Measurements from ENCODE around the gene CCDC85A. TPM values are rescaled to one million over a fixed set of nuclear protein-coding genes. Genes with fewer than 3 reads are reported as not detected.

Gene CCDC85A
- total RNA-seq, 1 experiment from 2014 or later: 0.10 TPM

DNA sequence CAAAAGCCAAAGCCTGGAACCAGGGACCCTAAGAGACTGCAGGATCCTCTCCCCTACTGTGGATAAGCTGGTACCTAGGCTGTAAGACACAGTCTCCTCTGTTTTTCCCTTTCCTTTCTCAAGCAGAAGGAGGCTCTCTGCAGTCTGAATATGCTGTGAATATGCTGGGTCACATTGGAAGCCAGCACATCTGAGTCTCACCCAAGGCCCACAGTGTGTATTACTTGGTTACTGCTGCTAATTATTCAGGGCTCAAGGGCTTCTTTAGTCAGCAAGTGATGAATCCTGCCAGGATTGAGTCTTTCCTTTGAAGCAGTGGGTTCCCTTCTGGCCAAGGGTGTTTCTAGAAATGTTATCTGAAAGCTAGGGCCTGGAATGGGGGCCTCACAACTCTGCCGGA is 60.7 kb downstream of the CCDC85A start (continued):
- TF ChIP-seq, protein P1, sequence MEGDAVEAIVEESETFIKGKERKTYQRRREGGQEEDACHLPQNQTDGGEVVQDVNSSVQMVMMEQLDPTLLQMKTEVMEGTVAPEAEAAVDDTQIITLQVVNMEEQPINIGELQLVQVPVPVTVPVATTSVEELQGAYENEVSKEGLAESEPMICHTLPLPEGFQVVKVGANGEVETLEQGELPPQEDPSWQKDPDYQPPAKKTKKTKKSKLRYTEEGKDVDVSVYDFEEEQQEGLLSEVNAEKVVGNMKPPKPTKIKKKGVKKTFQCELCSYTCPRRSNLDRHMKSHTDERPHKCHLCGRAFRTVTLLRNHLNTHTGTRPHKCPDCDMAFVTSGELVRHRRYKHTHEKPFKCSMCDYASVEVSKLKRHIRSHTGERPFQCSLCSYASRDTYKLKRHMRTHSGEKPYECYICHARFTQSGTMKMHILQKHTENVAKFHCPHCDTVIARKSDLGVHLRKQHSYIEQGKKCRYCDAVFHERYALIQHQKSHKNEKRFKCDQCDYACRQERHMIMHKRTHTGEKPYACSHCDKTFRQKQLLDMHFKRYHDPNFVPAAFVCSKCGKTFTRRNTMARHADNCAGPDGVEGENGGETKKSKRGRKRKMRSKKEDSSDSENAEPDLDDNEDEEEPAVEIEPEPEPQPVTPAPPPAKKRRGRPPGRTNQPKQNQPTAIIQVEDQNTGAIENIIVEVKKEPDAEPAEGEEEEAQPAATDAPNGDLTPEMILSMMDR (IDR thresholded peaks at IDR 0.05 in 2 of 3, conservative IDR thresholded peaks at IDR 0.05 in 1 of 3; ENCODE audit: borderline replicate concordance in 1 of 3, insufficient read depth in 1 of 3, low read depth in 2 of 3, low read length in 2 of 3): no peak
- TF ChIP-seq SP1 (IDR thresholded peaks at IDR 0.05; ENCODE audit: low read depth) (no peak), EZH2phosphoT487 (IDR thresholded peaks at IDR 0.05; ENCODE audit: borderline replicate concordance) (no peak), FOSL1 (IDR thresholded peaks at IDR 0.05; ENCODE audit: low read depth) (no peak)

DNA sequence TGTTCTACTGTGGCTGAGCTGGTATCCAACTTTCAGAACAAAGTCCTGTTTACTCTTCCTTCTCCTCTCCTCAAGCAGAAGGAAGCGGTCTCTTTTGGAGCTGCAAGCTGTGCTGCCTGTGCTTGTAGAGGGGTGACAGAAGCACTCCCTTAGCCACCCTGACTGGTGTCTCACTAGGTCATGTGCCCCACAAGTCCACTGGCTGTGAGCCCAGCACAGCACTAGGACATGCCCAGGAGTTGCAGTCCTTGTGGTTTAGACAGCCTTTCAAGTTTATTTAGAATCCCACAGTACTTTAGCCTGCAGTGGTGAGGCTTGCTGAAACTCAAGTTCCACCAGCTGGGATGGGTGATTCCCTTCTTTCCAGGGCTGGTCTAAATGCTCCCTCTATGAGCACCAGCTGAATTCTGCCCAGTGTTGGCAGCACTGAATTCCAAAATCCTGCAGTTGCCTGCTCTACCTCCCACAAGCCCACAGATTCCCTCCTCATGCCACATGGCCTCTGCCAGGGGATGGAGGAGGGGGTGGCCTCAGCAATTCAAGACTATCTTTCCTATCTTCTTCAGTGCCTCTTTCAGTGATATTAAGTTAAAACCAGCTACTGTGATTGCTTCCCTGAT is 61.2 kb downstream of the CCDC85A start:
- no peak overlapping the region for H3K27ac ChIP-seq (ENCODE audit: low read depth, low read length)
- ChIA-PET POLR2A (no interaction called here), CTCF (no interaction called here), RAD21 (ENCODE audit: low non-redundant PET in 1 of 2, low total read pairs in 2 of 2, uncharacterized antibody in 2 of 2, unreplicated experiment in 2 of 2) (no interaction called here)
- no peaks in the 10 kb centered on the region for H3K79me2 ChIP-seq (ENCODE audit: insufficient read depth, low read length)
- no peak overlapping the region for H3K4me3 ChIP-seq (replicated peaks in 1 of 2; ENCODE audit: low read depth in 1 of 2, low read length in 2 of 2)
- no peaks in the 10 kb centered on the region for H3K9me2 ChIP-seq (ENCODE audit: insufficient read depth)
- no peaks in the 10 kb centered on the region for H3K36me3 ChIP-seq (ENCODE audit: control insufficient read depth in 1 of 2, insufficient read depth in 2 of 2, low read length in 2 of 2)
- no peaks in the 10 kb centered on the region for H3K4me1 ChIP-seq (ENCODE audit: control insufficient read depth in 1 of 2, insufficient read depth in 2 of 2, low read length in 2 of 2)
- no peak for DNase-seq (ENCODE audit: low read depth, low spot score)
- H3K27me3 ChIP-seq (ENCODE audit: insufficient read depth, low read length): no peaks in the 10 kb centered on the region
- no peak overlapping the region for H3K4me2 ChIP-seq (ENCODE audit: low read length)
- H4K20me1 ChIP-seq (ENCODE audit: insufficient read depth): no peaks in the 10 kb centered on the region
- H3K9me3 ChIP-seq (ENCODE audit: control insufficient read depth in 1 of 2, insufficient read depth in 1 of 2, low read depth in 1 of 2, low read length in 2 of 2): no peaks in the 10 kb centered on the region
- no peak overlapping the region for H2AFZ ChIP-seq (ENCODE audit: low read depth, low read length, poor library complexity, severe bottlenecking)
- no peak for ATAC-seq
- no TSS peak for BruUV-seq (replicated peaks)
- H3K9ac ChIP-seq (ENCODE audit: low read length): no peak overlapping the region
- intact Hi-C loops (cut with micrococcal nuclease): no loop called here
- TF ChIP-seq RAD21 (IDR thresholded peaks at IDR 0.05; ENCODE audit: low read depth) (no peak), JUND (IDR thresholded peaks at IDR 0.05) (no peak), ZFX (IDR thresholded peaks at IDR 0.05) (no peak), SP1 (IDR thresholded peaks at IDR 0.05; ENCODE audit: low read depth) (no peak), POLR2AphosphoS5 (IDR thresholded peaks at IDR 0.05; ENCODE audit: low read depth, low read length) (no peak), FOSL1 (IDR thresholded peaks at IDR 0.05; ENCODE audit: low read depth) (no peak), CBX3 (IDR thresholded peaks at IDR 0.05; ENCODE audit: low read depth) (no peak), SRF (IDR thresholded peaks at IDR 0.05; ENCODE audit: low read depth) (no peak), POLR2A (IDR thresholded peaks at IDR 0.05; ENCODE audit: borderline replicate concordance, extremely low read depth, insufficient read depth, insufficient read length) (no peak), EGR1 (IDR thresholded peaks at IDR 0.05; ENCODE audit: low read depth) (no peak)
- TF ChIP-seq, protein P2, sequence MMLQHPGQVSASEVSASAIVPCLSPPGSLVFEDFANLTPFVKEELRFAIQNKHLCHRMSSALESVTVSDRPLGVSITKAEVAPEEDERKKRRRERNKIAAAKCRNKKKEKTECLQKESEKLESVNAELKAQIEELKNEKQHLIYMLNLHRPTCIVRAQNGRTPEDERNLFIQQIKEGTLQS (IDR thresholded peaks at IDR 0.05): no peak
- TF ChIP-seq, protein P3, sequence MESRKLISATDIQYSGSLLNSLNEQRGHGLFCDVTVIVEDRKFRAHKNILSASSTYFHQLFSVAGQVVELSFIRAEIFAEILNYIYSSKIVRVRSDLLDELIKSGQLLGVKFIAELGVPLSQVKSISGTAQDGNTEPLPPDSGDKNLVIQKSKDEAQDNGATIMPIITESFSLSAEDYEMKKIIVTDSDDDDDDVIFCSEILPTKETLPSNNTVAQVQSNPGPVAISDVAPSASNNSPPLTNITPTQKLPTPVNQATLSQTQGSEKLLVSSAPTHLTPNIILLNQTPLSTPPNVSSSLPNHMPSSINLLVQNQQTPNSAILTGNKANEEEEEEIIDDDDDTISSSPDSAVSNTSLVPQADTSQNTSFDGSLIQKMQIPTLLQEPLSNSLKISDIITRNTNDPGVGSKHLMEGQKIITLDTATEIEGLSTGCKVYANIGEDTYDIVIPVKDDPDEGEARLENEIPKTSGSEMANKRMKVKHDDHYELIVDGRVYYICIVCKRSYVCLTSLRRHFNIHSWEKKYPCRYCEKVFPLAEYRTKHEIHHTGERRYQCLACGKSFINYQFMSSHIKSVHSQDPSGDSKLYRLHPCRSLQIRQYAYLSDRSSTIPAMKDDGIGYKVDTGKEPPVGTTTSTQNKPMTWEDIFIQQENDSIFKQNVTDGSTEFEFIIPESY (IDR thresholded peaks at IDR 0.05; ENCODE audit: extremely low read depth, insufficient replicate concordance, low read length): no peak
- TF ChIP-seq, protein P4, sequence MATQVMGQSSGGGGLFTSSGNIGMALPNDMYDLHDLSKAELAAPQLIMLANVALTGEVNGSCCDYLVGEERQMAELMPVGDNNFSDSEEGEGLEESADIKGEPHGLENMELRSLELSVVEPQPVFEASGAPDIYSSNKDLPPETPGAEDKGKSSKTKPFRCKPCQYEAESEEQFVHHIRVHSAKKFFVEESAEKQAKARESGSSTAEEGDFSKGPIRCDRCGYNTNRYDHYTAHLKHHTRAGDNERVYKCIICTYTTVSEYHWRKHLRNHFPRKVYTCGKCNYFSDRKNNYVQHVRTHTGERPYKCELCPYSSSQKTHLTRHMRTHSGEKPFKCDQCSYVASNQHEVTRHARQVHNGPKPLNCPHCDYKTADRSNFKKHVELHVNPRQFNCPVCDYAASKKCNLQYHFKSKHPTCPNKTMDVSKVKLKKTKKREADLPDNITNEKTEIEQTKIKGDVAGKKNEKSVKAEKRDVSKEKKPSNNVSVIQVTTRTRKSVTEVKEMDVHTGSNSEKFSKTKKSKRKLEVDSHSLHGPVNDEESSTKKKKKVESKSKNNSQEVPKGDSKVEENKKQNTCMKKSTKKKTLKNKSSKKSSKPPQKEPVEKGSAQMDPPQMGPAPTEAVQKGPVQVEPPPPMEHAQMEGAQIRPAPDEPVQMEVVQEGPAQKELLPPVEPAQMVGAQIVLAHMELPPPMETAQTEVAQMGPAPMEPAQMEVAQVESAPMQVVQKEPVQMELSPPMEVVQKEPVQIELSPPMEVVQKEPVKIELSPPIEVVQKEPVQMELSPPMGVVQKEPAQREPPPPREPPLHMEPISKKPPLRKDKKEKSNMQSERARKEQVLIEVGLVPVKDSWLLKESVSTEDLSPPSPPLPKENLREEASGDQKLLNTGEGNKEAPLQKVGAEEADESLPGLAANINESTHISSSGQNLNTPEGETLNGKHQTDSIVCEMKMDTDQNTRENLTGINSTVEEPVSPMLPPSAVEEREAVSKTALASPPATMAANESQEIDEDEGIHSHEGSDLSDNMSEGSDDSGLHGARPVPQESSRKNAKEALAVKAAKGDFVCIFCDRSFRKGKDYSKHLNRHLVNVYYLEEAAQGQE (IDR thresholded peaks at IDR 0.05; ENCODE audit: low read depth): no peak
- TF ChIP-seq, protein P1 (IDR thresholded peaks at IDR 0.05 in 2 of 3, conservative IDR thresholded peaks at IDR 0.05 in 1 of 3; ENCODE audit: borderline replicate concordance in 1 of 3, insufficient read depth in 1 of 3, low read depth in 2 of 3, low read length in 2 of 3): no peak

Measured in HCT116 (cell line).